Stimulated activated CD4-positive, alpha-beta T cell treated with anti-CD3 and anti-CD28 coated beads, Interleukin-2, amount 100 ng/mL, for 24 hours (primary cell): ENCODE data around the gene DPPA3.
"Not testable (repeated sequence)": the region's sequence is repeated elsewhere in the genome, so short reads cannot be mapped to it uniquely, and the experiment has no call there.

Source experiments
- DNase-seq, 2 donors: peaks; one replicate each; pipeline ENCODE4 v3.0.0-alpha.2; 2020

The DPPA3 gene

GRCh38 chr12:7731486-7731885 lies 20.3 kb downstream of the DPPA3 start:
- DNase-seq: no peak

- DNase-seq: no peak
Observed at GRCh38 chr12:7732993-7733392, 21.8 kb downstream of the DPPA3 start.

DNA sequence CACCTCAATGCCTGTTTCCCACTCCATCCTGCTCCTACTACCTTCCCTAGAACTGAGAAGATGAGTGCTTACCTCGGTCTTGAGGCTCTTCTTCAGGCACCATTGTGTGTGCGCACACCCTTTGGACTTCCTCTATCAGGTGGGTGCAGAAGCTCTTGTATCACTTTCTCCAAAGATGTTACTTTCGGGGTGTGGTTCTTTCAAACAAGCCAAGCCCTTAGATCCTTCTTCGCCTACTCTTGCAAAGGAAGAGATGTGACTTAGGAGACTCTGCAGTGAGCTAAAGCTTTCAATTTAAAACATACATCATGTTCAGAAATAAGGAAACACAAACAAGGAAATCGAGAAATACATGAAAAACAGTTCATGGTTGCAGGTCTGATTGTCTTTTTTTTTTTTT lies 36.0 kb downstream of the DPPA3 start, which contains the start of gene CLEC4C:
Gene CLEC4C (minus strand): TSS at position 130 of the 400 bp plus-strand sequence. CDS start 27 bp downstream, at position 103.
- no peak for DNase-seq

DNA sequence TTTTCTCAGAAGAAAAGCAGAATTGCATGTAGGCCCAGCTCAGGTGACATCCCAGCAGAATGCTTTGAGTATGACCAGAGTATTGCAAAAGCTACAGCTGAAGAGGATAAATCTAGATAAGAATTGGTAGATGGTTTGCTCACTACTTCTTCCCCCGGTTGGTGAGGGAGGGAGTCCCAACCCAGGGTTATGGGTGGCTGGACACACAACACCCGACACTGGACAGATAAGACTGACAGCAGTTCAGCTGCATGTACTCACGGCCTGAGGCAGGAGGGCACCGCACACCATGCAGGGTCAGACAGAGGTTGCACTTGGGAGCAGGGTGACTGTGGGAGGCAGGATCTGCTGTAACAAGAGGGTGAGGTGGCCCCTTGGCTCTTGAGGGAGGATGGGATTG lies 37.6 kb downstream of the DPPA3 start:
- no peak for DNase-seq

GRCh38 chr12:7749442-7749841 lies 38.2 kb downstream of the DPPA3 start:
- DNase-seq: no peak

DNA sequence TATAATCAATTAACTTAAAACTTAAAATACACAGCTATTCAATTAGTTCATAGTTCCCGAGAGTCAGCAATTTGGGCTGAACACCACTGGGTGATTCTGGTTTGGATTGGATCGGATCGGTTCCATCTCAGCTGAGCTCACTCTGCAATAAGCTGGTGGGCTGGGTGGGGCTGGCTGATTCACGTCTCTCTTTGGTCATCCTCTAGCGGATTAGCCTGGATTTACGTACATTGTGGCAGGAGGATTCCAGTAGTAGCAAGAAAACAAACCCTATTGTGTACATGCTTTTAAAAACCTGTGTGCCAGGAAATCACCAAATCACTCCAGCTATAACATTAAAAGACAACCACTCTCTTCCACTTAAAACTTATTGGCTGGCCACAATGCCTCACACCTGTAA lies 39.1 kb downstream of the DPPA3 start:
- no peak for DNase-seq

DNA sequence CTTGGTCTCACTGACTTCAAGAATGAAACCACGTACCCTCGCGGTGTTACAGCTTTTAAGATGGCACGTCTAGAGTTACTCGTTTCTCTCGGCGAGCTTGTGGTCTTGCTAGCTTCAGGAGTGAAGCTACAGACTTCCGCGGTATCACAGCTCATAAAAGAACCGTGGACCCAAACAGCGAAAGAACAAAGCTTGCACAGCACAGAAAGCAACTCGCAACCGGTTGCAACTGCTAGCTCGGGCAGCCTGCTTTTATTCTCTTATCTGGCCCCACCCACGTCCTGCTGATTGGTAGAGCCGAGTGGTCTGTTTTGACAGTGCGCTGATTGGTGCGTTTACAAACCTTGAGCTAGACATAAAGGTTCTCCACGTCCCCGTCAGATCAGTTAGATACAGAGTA lies 40.2 kb downstream of the DPPA3 start:
- no peak for DNase-seq

GRCh38 chr12:7751941-7752922 lies 41.0 kb downstream of the DPPA3 start:
- DNase-seq: not testable (repeated sequence)

DNA sequence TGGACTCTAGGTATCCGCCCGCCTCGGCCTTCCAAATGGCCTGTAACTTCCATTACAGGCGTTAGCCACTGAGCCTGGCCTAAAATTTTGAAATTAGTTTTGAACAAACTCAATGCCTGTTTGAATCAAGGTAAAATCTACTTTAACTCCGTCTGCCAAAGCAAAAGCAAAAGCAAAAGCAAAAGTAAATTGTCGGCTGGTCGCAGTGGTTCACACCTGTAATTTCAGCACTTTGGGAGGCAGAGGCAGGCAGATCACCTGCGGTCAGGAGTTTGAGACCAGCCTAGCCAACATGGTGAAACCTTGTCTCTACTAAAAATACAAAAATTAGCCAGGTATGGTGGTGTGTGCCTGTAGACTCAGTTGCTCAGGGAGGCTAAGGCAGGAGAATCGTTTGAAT lies 44.4 kb downstream of the DPPA3 start:
- DNase-seq: not testable (repeated sequence)

GRCh38 chr12:7756993-7757392 lies 45.8 kb downstream of the DPPA3 start:
- no peak for DNase-seq

- no peak for DNase-seq
Observed at GRCh38 chr12:7758766-7759140, 47.5 kb downstream of the DPPA3 start.
